Ovary (tissue), 9 donors: ENCODE results near the gene UFD1. TPM values are rescaled to one million over a fixed set of nuclear protein-coding genes. Genes with fewer than 3 reads are reported as not detected.

Experiments
- DNase-seq, 5 donors: peaks; one replicate each; pipeline ENCODE4 v3.0.0-alpha.2; 2019 to 2020
- H3K27ac ChIP-seq, 2 donors: fragments of 200-600 bp; one replicate each; pipeline versions ENCODE4 v1.5.1 to v1.8.0; 2019 to 2022
- H3K27me3 ChIP-seq: fragments of 200-600 bp; one replicate; pipeline ENCODE4 v1.8.0; 2022
- H3K36me3 ChIP-seq: fragments of 200-600 bp; sonication (generic); one replicate; pipeline ENCODE4 v1.5.1; 2019
- H3K4me1 ChIP-seq: one replicate; pipeline ENCODE4 v1.8.1; 2013; ENCODE audit warnings: mild to moderate bottlenecking, moderate library complexity; ENCODE audit not compliant: insufficient read depth
- H3K4me3 ChIP-seq: fragments of 200-600 bp; sonication (generic); one replicate; pipeline ENCODE4 v1.5.1; 2017
- H3K9me3 ChIP-seq, 2 donors: fragments of 200-600 bp in 1 of 2; sonication (generic) in 1 of 2; one replicate each; pipeline versions ENCODE4 v1.5.1 to v1.8.1; 2013 to 2019; ENCODE audit warnings: mild to moderate bottlenecking in 1 of 2, moderate library complexity in 1 of 2
- CTCF ChIP-seq, 3 donors: fragments of 450-650 bp in 2 of 3; fragments of 200-600 bp in 1 of 3; IDR thresholded peaks; one replicate each; pipeline versions ENCODE4 v1.5.1 to v1.8.0; 2016 to 2022; ENCODE audit warnings: antibody characterized with exemption in 3 of 3, mild to moderate bottlenecking in 1 of 3
- EP300 ChIP-seq: sonication (generic); formaldehyde crosslinking; IDR thresholded peaks from one replicate; pipeline ENCODE4 v1.6.1; 2017; ENCODE audit warnings: antibody characterized with exemption
- POLR2A ChIP-seq: fragments of 450-650 bp; IDR thresholded peaks from one replicate; pipeline ENCODE4 v1.6.1; 2017; ENCODE audit warnings: antibody characterized with exemption, mild to moderate bottlenecking, moderate library complexity
- WGBS, 3 donors: extraction: QIAGEN DNeasy Blood & Tissue Kit in 1 of 3; methylation state at CpG; one replicate each; pipeline versions ENCODE4 v1.1.5 to v1.1.7; 2013 to 2017; 5-methylcytosine and 5-hydroxymethylcytosine counted together
- intact Hi-C, 4 donors: fragments of 100-400 bp; cut with DNase I; formaldehyde crosslinking; loops; one replicate each; pipeline versions ENCODE4 v1.11.0 to v1.15.1; 2022 to 2023
- polyA plus RNA-seq, 2 donors: library from polyadenylated mRNA; stranded (reverse); fragments of 200-250 nt in 1 of 2; fragments of 350-450 nt in 1 of 2; fragmentation: Illumina TruSeq in 1 of 2; extraction: RNeasy Lipid Tissue Mini Kit (QIAGEN cat#74804) in 1 of 2; gene quantifications; one replicate each; pipeline ENCODE4 v1.2.3, GENCODE V29; 2013 to 2014
- total RNA-seq, 7 donors: library from RNA; depleted of rRNA in 2 of 7; stranded (reverse); fragments of >200 nt in 2 of 7; fragmentation: NEBNext Ultra II Directional in 3 of 7; extraction: Animal tissue kit (Norgen Biotek cat#: 25700) in 3 of 7; gene quantifications; one replicate each; pipeline versions ENCODE4 v1.1.0 to v1.2.4, GENCODE V29; 2016 to 2023
- donor health status: DM: no; HTN: no; CAD: no; lungs with moderate emphysema.
- donor health status: DM: no; HTN: no; CAD: no.
- donor health status: Bipolar disorder and iron deficiency.
- donor health status: DM: yes; HTN: yes; CAD: no.
- donor health status: DM: no; HTN: no; CAD: no.
- donor health status: DM: yes; HTN: yes; CAD: no.

The UFD1 gene
- total and polyA plus RNA-seq, 9 donors = 19.9 to 84.5 (median 34.1) TPM

GRCh38 chr22:19476023-19476422 lies 3.0 kb downstream of the UFD1 start:
- 61 to 65% (median 64%) methylated on average over 3 of the region's 3 CpGs for WGBS, 3 donors
- Histone ChIP-seq H3K27me3 (no peaks in the 10 kb centered on the region), H3K9me3 (no peaks in the 10 kb centered on the region), H3K4me1 (peaks cover 7% of the 10 kb centered on the region), H3K4me3 (no peak overlapping the region), H3K36me3 (no peaks in the 10 kb centered on the region), H3K27ac (no peak overlapping the region)
- intact Hi-C loops = loop anchor here in 1 of 4 donors (10.0 kb wide), 1 partner anchor 291 kb away; no protein-coding TSS in a partner anchor
- no peak for DNase-seq
- TF ChIP-seq EP300 (no peak), POLR2A (no peak), CTCF (IDR thresholded peaks at IDR 0.05) (no peak)

- H3K4me1 ChIP-seq = peaks cover 3% of the 10 kb centered on the region
- 62 to 77% (median 77%) methylated on average over 3 of the region's 3 CpGs for WGBS, 3 donors
- H3K36me3 ChIP-seq = no peaks in the 10 kb centered on the region
- TF ChIP-seq EP300 (no peak), CTCF (IDR thresholded peaks at IDR 0.05) (no peak), POLR2A (no peak)
- intact Hi-C loops = loop anchor here in 1 of 4 donors (10.0 kb wide), 1 partner anchor 289 kb away; no protein-coding TSS in a partner anchor
- no peaks in the 10 kb centered on the region for H3K9me3 ChIP-seq
- DNase-seq = no peak
- no peak overlapping the region for H3K4me3 ChIP-seq
- no peaks in the 10 kb centered on the region for H3K27me3 ChIP-seq
- H3K27ac ChIP-seq = no peak overlapping the region
These were observed 5.4 kb downstream of the UFD1 start for GRCh38 chr22:19473578-19473977.

GRCh38 chr22:19472233-19472632 lies 6.8 kb downstream of the UFD1 start:
- Histone ChIP-seq H3K4me1 (no peaks in the 10 kb centered on the region), H3K4me3 (no peak overlapping the region), H3K9me3 (no peaks in the 10 kb centered on the region), H3K27ac (no peak overlapping the region), H3K27me3 (no peaks in the 10 kb centered on the region), H3K36me3 (no peaks in the 10 kb centered on the region)
- intact Hi-C loops = loop anchor here in 1 of 4 donors (10.0 kb wide), 1 partner anchor 287 kb away; no protein-coding TSS in a partner anchor
- 86 to 88% (median 88%) methylated on average over 8 of the region's 8 CpGs for WGBS, 3 donors
- no peak for TF ChIP-seq EP300
- no peak for TF ChIP-seq POLR2A
- no peak for TF ChIP-seq CTCF (IDR thresholded peaks at IDR 0.05)
- DNase-seq = no peak

- no peak for DNase-seq
- no peaks in the 10 kb centered on the region for H3K27me3 ChIP-seq
- H3K4me3 ChIP-seq = no peak overlapping the region
- intact Hi-C loops = loop anchor here in 1 of 4 donors (10.0 kb wide), 1 partner anchor 287 kb away; no protein-coding TSS in a partner anchor
- H3K36me3 ChIP-seq = no peaks in the 10 kb centered on the region
- no peak overlapping the region for H3K27ac ChIP-seq
- H3K4me1 ChIP-seq = no peaks in the 10 kb centered on the region
- 83 to 91% (median 86%) methylated on average over 11 of the region's 11 CpGs for WGBS, 3 donors
- no peaks in the 10 kb centered on the region for H3K9me3 ChIP-seq
- no peak for TF ChIP-seq CTCF (IDR thresholded peaks at IDR 0.05)
- no peak for TF ChIP-seq EP300
- TF ChIP-seq POLR2A = no peak
These were observed 7.4 kb downstream of the UFD1 start for GRCh38 chr22:19471572-19471971.
